Small intestine (tissue), 7 donors: Measurements from ENCODE around the gene TENM3. TPM values are rescaled to one million over a fixed set of nuclear protein-coding genes. Genes with fewer than 3 reads are reported as not detected.

Experiments used
- DNase-seq, 2 donors: peaks; one replicate each; pipeline versions ENCODE4 v3.0.0 to v3.0.0-alpha.2; 2013
- FAIRE-seq: peaks from 2 replicates; lab custom pipeline; 2012; peaks lifted over from hg19 to GRCh38; lab: Jason Lieb, UNC
- H3K27ac ChIP-seq, 3 donors: one replicate each; pipeline ENCODE4 v1.5.1; 2013; ENCODE audit warnings: low read length in 2 of 3, mild to moderate bottlenecking in 2 of 3, control low read depth in 1 of 3, inconsistent platforms in 1 of 3, low read depth in 1 of 3, moderate library complexity in 1 of 3
- H3K27me3 ChIP-seq, 3 donors: one replicate each; pipeline ENCODE4 v1.6.1; 2013; ENCODE audit warnings: low read length in 3 of 3, inconsistent platforms in 1 of 3; ENCODE audit not compliant: control insufficient read depth in 3 of 3, insufficient read depth in 3 of 3
- H3K36me3 ChIP-seq, 3 donors: one replicate each; pipeline ENCODE4 v1.6.1; 2013; ENCODE audit warnings: low read length in 3 of 3, inconsistent platforms in 1 of 3, low read depth in 1 of 3, mild to moderate bottlenecking in 1 of 3, moderate library complexity in 1 of 3; ENCODE audit not compliant: control insufficient read depth in 3 of 3, insufficient read depth in 2 of 3
- H3K4me1 ChIP-seq, 3 donors: one replicate each; pipeline ENCODE4 v1.6.1; 2013; ENCODE audit warnings: low read length in 2 of 3, inconsistent platforms in 1 of 3, low read depth in 1 of 3, mild to moderate bottlenecking in 1 of 3, moderate library complexity in 1 of 3; ENCODE audit not compliant: control insufficient read depth in 3 of 3, insufficient read depth in 2 of 3
- H3K4me3 ChIP-seq, 3 donors: one replicate each; pipeline ENCODE4 v1.5.1; 2013; ENCODE audit warnings: low read length in 3 of 3, control low read depth in 1 of 3, inconsistent platforms in 1 of 3, low read depth in 1 of 3, mild to moderate bottlenecking in 1 of 3, moderate library complexity in 1 of 3
- H3K9me3 ChIP-seq, 2 donors: one replicate each; pipeline ENCODE4 v1.6.1; 2013; ENCODE audit warnings: low read depth in 1 of 2, low read length in 1 of 2; ENCODE audit not compliant: control insufficient read depth in 2 of 2, insufficient read depth in 1 of 2
- WGBS, 3 donors: extraction: QIAGEN DNeasy Blood & Tissue Kit; methylation state at CpG; one replicate each; pipeline ENCODE4 v1.1.7; 2013; 5-methylcytosine and 5-hydroxymethylcytosine counted together
- polyA plus RNA-seq, 4 donors: library from polyadenylated mRNA; stranded (reverse) in 3 of 4; unstranded in 1 of 4; fragments of 200-250 nt in 3 of 4; fragments of 120-200 nt in 1 of 4; gene quantifications; one replicate each; pipeline versions ENCODE4 v1.2.1 to v1.2.3, GENCODE V29; 2013
- donor health status: healthy with polysubstance abuse.
- donor health status: control.
- donor health status: control.
- donor health status: Bipolar disorder and iron deficiency.
- donor health status: healthy.

TENM3 gene
- polyA plus RNA-seq, 4 donors, result 0.45 to 4.5 (median 1.1) TPM

DNA sequence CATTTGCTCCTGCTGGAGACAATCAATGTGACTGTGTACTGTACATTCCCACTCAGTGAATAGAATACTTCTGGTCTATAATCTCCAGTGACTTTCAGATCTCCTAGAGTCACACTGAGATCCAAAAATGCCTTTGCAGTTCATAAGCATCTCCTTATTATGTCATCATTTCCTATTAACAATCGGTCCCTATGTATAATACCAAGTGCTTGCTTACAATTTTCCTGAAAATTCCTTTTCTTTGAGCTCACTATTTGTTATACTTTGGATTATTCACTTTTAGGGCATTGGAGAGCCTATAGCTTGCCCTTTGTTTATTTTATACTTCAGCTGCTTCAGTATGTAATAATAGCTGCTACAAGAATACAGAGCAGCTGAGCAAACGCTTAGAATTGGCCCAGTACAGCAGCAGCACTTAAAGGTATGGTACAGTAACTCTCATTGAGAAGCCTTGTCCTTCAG, 361.0 kb downstream of the TENM3 start:
- H3K27me3 ChIP-seq, result no peaks in the 10 kb centered on the region
- FAIRE-seq, result no peak
- no peak overlapping the region for H3K27ac ChIP-seq
- 54 to 68% (median 55%) methylated on average over 2 of the region's 2 CpGs for WGBS, 3 donors
- H3K4me3 ChIP-seq, result no peak overlapping the region
- no peaks in the 10 kb centered on the region for H3K9me3 ChIP-seq
- H3K36me3 ChIP-seq, result no peaks in the 10 kb centered on the region
- H3K4me1 ChIP-seq, result no peaks in the 10 kb centered on the region
- DNase-seq, result no peak

DNA sequence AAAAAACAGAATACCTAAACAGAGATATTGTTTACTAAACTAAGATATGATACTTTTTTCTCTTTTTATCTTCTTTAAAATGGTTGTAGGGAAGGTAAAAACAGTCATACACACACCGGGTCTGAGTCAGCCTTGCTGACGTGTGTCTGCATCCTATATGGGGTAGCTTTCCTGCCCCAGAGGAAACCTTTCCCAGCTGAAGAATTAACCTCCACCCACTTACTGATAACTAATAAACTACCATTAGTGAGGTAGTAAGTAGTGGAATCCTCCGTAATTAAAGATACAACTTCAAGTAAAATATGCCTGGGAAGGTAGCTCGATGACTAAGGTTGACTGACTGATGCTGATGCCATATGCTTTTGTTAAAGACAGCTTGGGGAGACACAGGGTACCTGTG, 361.8 kb downstream of the TENM3 start:
- Histone ChIP-seq H3K4me3 (no peak overlapping the region), H3K36me3 (no peaks in the 10 kb centered on the region), H3K4me1 (no peaks in the 10 kb centered on the region), H3K27ac (no peak overlapping the region), H3K27me3 (no peaks in the 10 kb centered on the region), H3K9me3 (no peaks in the 10 kb centered on the region)
- WGBS, 3 donors, result 81 to 92% (median 89%) methylated on average over 4 of the region's 4 CpGs
- DNase-seq (no peak), FAIRE-seq (no peak)

DNA sequence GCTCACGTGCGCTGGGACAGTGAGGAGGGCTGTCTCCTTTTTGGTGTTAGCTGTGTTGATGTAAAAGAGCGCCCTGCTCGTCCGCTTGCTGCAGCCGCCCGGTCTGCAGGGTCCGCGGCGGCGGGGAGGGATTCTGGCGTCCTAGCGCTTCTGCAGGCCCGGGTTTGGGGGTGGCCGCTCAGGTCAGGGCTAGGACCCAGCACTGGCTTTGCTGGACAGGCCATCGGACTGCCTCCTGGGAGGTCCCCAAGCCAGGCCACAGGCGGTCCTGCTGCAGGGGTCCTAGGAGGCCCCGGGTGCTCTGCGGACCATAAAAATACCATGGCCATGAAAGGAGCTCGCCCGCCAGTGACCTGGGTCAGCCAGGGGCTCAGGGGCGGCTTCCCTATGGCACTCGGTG, 365.3 kb downstream of the TENM3 start:
- H3K27ac ChIP-seq, result no peak overlapping the region
- no peaks in the 10 kb centered on the region for H3K36me3 ChIP-seq
- 93 to 97% (median 95%) methylated on average over 23 of the region's 23 CpGs for WGBS, 3 donors
- H3K9me3 ChIP-seq, result no peaks in the 10 kb centered on the region
- H3K4me1 ChIP-seq, result no peaks in the 10 kb centered on the region
- no peaks in the 10 kb centered on the region for H3K27me3 ChIP-seq
- H3K4me3 ChIP-seq, result no peak overlapping the region
- no peak for FAIRE-seq
- DNase-seq, result no peak

DNA sequence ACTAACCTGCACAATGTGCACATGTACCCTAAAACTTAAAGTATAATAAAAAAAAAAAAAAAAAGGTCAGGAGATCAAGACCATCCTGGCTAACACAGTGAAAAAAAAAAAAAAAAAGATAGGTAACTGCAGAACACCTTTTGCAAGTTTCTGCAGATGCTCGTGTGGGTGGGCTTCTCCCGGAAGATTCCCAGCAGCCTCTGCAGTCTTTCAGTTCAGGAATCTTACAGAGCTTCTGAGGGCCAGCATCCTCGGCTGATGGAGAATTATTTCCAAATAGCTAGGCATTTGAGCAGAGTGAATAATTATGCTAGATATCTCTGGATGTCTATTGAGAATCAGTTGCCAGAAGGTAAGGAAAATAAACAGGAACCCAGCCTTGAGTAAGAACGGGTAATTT, 373.3 kb downstream of the TENM3 start:
- H3K9me3 ChIP-seq, result no peaks in the 10 kb centered on the region
- 85 to 88% (median 86%) methylated on average over 4 of the region's 4 CpGs for WGBS, 3 donors
- no peaks in the 10 kb centered on the region for H3K27me3 ChIP-seq
- DNase-seq (no peak), FAIRE-seq (no peak)
- no peak overlapping the region for H3K27ac ChIP-seq
- no peak overlapping the region for H3K4me3 ChIP-seq
- H3K4me1 ChIP-seq, result no peaks in the 10 kb centered on the region
- no peaks in the 10 kb centered on the region for H3K36me3 ChIP-seq

DNA sequence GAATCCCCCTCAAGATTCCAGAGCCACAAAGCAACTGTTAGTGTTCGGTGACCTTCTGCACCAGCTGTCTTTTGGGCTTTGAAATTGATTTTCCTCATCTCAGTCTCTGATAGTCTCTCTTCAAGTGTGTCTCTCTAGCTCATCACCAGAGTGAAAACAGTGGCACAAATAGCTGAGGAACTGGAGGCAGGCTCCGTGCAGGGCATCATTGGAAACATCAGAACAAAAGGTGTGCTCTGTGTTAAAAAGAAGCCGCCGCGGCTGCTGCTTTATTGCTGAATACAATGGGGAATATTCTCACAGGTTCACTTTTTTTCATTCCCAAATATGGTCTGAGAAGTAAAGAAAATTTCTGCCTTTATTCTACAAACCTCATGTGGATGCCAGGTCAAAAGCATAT, 376.5 kb downstream of the TENM3 start:
- DNase-seq (no peak), FAIRE-seq (no peak)
- WGBS, 3 donors, result 87 to 92% (median 88%) methylated on average over 5 of the region's 5 CpGs
- Histone ChIP-seq H3K27me3 (no peaks in the 10 kb centered on the region), H3K36me3 (no peaks in the 10 kb centered on the region), H3K27ac (no peak overlapping the region), H3K4me1 (no peaks in the 10 kb centered on the region), H3K9me3 (no peaks in the 10 kb centered on the region), H3K4me3 (no peak overlapping the region)

DNA sequence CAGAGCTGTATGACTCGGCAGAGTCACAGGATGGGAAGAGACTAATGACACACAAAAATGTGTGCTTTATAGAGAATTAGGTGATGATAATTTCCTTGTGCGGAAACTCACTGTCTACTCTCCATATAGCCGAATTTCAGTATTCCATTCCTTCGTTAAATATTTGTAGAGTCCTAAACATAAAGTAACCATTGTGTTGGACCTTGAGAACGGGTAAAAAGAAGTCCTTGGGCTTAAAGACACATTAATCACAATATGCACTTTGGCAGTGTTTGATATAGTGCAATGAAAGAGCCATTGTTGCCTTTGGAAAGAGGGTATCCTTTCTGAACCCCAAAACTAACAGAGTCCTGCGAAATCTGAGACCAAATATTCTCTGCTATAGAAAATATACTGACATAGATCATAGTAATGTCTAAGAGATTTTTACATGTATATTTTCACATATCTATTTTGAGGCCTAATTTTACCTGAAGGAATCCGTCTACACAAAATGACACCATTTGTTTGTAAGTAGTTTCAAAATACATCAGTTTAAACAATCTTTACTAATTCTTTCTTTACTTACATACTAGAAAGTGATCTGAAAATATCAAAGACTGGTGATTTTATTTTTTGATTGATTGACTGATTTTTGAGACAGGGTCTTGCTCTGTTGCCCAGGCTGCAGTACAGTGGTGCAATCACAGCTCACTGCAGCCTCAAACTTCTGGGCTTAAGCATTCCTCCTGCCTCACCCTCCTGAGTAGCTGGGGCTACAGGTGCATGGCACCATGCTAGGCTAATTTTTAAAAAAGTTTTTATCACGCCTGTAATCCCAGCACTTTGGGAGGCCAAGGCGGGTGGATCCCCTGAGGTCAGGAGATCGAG, 377.1 kb downstream of the TENM3 start:
- Histone ChIP-seq H3K27ac (no peak overlapping the region), H3K27me3 (no peaks in the 10 kb centered on the region), H3K4me3 (no peak overlapping the region), H3K36me3 (no peaks in the 10 kb centered on the region), H3K4me1 (no peaks in the 10 kb centered on the region), H3K9me3 (no peaks in the 10 kb centered on the region)
- FAIRE-seq (no peak), DNase-seq (no peak)
- WGBS, 3 donors, result 82 to 86% (median 82%) methylated on average over 10 of the region's 10 CpGs

DNA sequence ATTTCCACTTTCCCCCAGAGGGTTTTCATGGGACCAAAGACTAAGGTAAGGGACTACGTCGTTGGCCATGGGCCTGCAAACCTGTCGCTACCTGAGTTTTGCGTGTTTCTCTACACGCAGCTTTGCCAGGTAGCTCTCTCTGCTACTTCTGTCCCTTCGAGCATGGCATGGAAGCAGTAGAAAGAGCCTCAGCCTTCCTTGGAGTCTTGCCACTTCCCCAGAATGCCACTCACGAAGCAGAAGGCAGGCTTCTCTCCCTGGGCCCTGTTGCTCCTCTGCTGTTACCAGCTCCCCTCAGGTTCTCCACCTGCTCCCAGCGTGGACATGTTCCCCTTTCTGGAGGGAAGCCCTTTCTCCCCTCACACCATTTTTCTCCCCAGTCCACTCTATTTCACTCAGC, 381.1 kb downstream of the TENM3 start:
- H3K4me1 ChIP-seq, result no peaks in the 10 kb centered on the region
- H3K4me3 ChIP-seq, result no peak overlapping the region
- H3K27me3 ChIP-seq, result no peaks in the 10 kb centered on the region
- no peak for DNase-seq
- FAIRE-seq, result no peak
- WGBS, 3 donors, result 82 to 88% (median 83%) methylated on average over 8 of the region's 8 CpGs
- no peaks in the 10 kb centered on the region for H3K36me3 ChIP-seq
- no peaks in the 10 kb centered on the region for H3K9me3 ChIP-seq
- H3K27ac ChIP-seq, result no peak overlapping the region

DNA sequence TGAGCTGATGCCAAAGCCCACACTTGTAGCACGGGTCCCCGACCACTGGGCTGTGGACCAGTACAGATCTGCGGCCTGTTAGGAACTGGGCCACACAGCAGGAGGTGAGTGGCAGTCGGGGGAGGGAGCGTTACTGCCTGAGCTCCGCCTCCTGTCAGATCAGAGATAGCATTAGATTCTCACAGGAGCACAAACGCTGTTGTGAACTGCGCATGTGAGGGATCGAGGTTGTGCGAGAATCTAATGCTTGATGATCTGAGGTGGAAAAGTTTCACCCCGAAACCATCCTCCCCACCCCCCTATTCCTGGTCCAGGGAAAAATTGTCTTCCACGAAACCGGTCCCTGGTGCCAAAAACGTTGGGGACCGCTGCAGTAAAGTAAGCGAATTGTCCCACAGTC, 382.0 kb downstream of the TENM3 start:
- no peak for FAIRE-seq
- H3K9me3 ChIP-seq, result no peaks in the 10 kb centered on the region
- 90 to 93% (median 93%) methylated on average over 16 of the region's 16 CpGs for WGBS, 3 donors

More for the DNA sequence above, 382.0 kb downstream of the TENM3 start:
- H3K27ac ChIP-seq, result no peak overlapping the region
- no peaks in the 10 kb centered on the region for H3K36me3 ChIP-seq
- no peaks in the 10 kb centered on the region for H3K27me3 ChIP-seq
- DNase-seq, result no peak
- H3K4me3 ChIP-seq, result no peak overlapping the region
- no peaks in the 10 kb centered on the region for H3K4me1 ChIP-seq
